ENCODE results near the gene POLK. TPM values are rescaled to one million over a fixed set of nuclear protein-coding genes. Genes with fewer than 3 reads are reported as not detected.
A peak's percentile ranks its signal among the peaks of the same experiment; 100 is the strongest.

Gene POLK
- total and polyA plus RNA-seq, 4 donors, result 6.6 to 68.6 (median 18.5) TPM

- Histone ChIP-seq H3K9me3 (ENCODE audit: control insufficient read depth in 4 of 4, insufficient read depth in 3 of 4, low read length in 3 of 4) (peaks cover 0 to 9% (median 0%) of the 10 kb centered on the region in 4 donors), H3K9ac (ENCODE audit: insufficient read depth in 1 of 2, low read length in 2 of 2) (no peak overlapping the region), H3K4me3 (no peak overlapping the region), H3K36me3 (ENCODE audit: control insufficient read depth in 4 of 4, insufficient read depth in 4 of 4, low read length in 4 of 4) (peaks cover 0 to 13% (median 4%) of the 10 kb centered on the region in 4 donors), H3K27me3 (ENCODE audit: control insufficient read depth in 3 of 3, insufficient read depth in 3 of 3, low read length in 2 of 3) (no peaks in the 10 kb centered on the region), H3K4me1 (ENCODE audit: control insufficient read depth in 5 of 5, insufficient read depth in 5 of 5, low read length in 5 of 5) (peaks cover 0 to 10% (median 0%) of the 10 kb centered on the region in 5 donors), H3K27ac (ENCODE audit: low read depth in 1 of 2, low read length in 1 of 2) (no peak overlapping the region)
- DNase-seq, result no peak
- 98 to 100% methylated on average over 2 of the region's 2 CpGs for WGBS, 2 donors
- no peak for ATAC-seq (ENCODE audit: insufficient read depth, low FRiP score)
- no peak for TF ChIP-seq CTCF (IDR thresholded peaks at IDR 0.05; ENCODE audit: control extremely low read depth, extremely low read depth)
These were observed 23.0 kb downstream of the POLK start for GRCh38 chr5:75534734-75535133.

DNA sequence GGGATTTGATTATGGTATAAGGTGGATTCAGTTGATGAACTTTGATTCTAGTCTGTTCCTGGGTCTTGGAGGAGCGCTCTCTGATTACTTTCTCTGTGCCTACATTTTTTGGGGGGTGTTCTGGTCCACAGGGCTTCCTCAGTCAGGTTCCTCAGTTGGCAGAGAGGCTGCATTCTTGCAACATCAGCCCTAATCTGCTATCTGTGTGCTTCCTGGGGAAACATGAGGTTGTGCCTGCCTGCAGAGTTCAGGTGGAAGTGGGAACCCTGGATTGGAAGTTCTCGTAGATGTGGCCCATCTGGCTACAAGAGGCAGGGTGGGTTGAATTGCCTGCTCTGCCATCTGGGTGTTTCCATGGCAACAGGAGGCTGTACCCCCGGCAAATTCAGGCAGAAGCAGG, 24.5 kb downstream of the POLK start:
- Histone ChIP-seq H3K4me1 (ENCODE audit: control insufficient read depth in 5 of 5, insufficient read depth in 5 of 5, low read length in 5 of 5) (peaks cover 0 to 10% (median 0%) of the 10 kb centered on the region in 5 donors), H3K27ac (ENCODE audit: low read depth in 1 of 2, low read length in 1 of 2) (no peak overlapping the region), H3K36me3 (ENCODE audit: control insufficient read depth in 4 of 4, insufficient read depth in 4 of 4, low read length in 4 of 4) (peaks cover 0 to 13% (median 4%) of the 10 kb centered on the region in 4 donors), H3K27me3 (ENCODE audit: control insufficient read depth in 3 of 3, insufficient read depth in 3 of 3, low read length in 2 of 3) (no peaks in the 10 kb centered on the region), H3K9ac (ENCODE audit: insufficient read depth in 1 of 2, low read length in 2 of 2) (no peak overlapping the region), H3K9me3 (ENCODE audit: control insufficient read depth in 4 of 4, insufficient read depth in 3 of 4, low read length in 3 of 4) (peaks cover 0 to 9% (median 0%) of the 10 kb centered on the region in 4 donors), H3K4me3 (no peak overlapping the region)
- TF ChIP-seq CTCF (IDR thresholded peaks at IDR 0.05; ENCODE audit: control extremely low read depth, extremely low read depth), result no peak
- WGBS, 2 donors, result 46 to 77% methylated on average over 3 of the region's 3 CpGs
- ATAC-seq (ENCODE audit: insufficient read depth, low FRiP score) (no peak), DNase-seq (no peak)

DNA sequence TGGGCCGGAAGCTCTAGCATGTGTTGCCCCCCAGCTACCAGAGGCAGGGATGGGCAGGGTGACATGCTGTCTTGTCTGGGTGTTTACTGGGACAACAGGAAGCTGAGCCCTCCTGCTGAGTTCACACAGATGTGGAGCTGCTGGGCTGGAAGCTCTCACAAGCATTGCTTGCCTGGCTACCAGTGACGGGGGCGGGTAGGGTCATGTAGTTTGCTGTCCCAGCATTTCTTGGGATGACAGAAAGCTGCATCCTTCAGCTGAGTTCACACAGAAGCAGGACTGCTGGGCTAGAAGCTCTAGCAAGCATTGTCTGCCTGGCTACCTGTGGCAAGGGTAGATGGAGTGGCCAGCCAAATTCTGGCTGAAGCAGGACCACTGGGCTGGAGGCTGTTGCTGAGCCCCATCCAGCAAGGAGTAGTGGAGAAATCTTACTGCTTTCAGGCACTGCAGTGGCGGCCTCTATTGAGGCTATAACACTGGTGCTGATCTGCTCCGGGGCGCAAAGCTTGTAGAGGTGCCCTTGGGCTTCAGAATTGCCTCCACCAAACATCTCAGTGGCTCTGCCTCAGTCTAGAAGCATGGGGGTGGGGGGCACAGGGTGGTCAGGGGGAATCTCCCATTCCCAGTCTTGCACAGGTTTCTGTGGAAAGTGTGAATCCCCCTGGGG, 25.1 kb downstream of the POLK start:
- peak in 2 of 3 donors; percentile 12 to 15 for DNase-seq
- H3K4me1 ChIP-seq (ENCODE audit: control insufficient read depth in 5 of 5, insufficient read depth in 5 of 5, low read length in 5 of 5), result peaks cover 0 to 10% (median 0%) of the 10 kb centered on the region in 5 donors
- H3K27ac ChIP-seq (ENCODE audit: low read depth in 1 of 2, low read length in 1 of 2), result no peak overlapping the region
- peaks cover 0 to 9% (median 0%) of the 10 kb centered on the region in 4 donors for H3K9me3 ChIP-seq (ENCODE audit: control insufficient read depth in 4 of 4, insufficient read depth in 3 of 4, low read length in 3 of 4)
- 95% methylated on average over 6 of the region's 6 CpGs for WGBS, 2 donors
- no peaks in the 10 kb centered on the region for H3K27me3 ChIP-seq (ENCODE audit: control insufficient read depth in 3 of 3, insufficient read depth in 3 of 3, low read length in 2 of 3)
- no peak for TF ChIP-seq CTCF (IDR thresholded peaks at IDR 0.05; ENCODE audit: control extremely low read depth, extremely low read depth)
- no peak for ATAC-seq (ENCODE audit: insufficient read depth, low FRiP score)
- no peak overlapping the region for H3K9ac ChIP-seq (ENCODE audit: insufficient read depth in 1 of 2, low read length in 2 of 2)
- H3K36me3 ChIP-seq (ENCODE audit: control insufficient read depth in 4 of 4, insufficient read depth in 4 of 4, low read length in 4 of 4), result peaks cover 0 to 13% (median 4%) of the 10 kb centered on the region in 4 donors
- H3K4me3 ChIP-seq, result no peak overlapping the region

All from lung (tissue), 12 donors.